GM23248 (cell line): Measurements from ENCODE around the gene BTBD2.

Experiments
- EZH2 ChIP-seq: fragments of 200-600 bp; sonication (generic); IDR thresholded peaks from 2 replicates; pipeline ENCODE4 v1.6.1; 2018; ENCODE audit warnings: antibody characterized with exemption, mild to moderate bottlenecking; ENCODE audit not compliant: insufficient read depth, poor library complexity, severe bottlenecking
- EZH2phosphoT487 ChIP-seq: fragments of 200-600 bp; sonication (generic); IDR thresholded peaks from 2 replicates; pipeline ENCODE4 v1.6.1; 2018; ENCODE audit warnings: antibody characterized with exemption, moderate library complexity, mild to moderate bottlenecking, low read depth; ENCODE audit not compliant: insufficient read depth

GRCh38 chr19:1975162-1975480 lies 40.4 kb downstream of the BTBD2 start:
- TF ChIP-seq EZH2: no peak
- TF ChIP-seq EZH2phosphoT487: no peak
